Measurements from ENCODE around the gene FHAD1.
"Not testable (repeated sequence)": the region's sequence is repeated elsewhere in the genome, so short reads cannot be mapped to it uniquely, and the experiment has no call there.

The FHAD1 gene

DNA sequence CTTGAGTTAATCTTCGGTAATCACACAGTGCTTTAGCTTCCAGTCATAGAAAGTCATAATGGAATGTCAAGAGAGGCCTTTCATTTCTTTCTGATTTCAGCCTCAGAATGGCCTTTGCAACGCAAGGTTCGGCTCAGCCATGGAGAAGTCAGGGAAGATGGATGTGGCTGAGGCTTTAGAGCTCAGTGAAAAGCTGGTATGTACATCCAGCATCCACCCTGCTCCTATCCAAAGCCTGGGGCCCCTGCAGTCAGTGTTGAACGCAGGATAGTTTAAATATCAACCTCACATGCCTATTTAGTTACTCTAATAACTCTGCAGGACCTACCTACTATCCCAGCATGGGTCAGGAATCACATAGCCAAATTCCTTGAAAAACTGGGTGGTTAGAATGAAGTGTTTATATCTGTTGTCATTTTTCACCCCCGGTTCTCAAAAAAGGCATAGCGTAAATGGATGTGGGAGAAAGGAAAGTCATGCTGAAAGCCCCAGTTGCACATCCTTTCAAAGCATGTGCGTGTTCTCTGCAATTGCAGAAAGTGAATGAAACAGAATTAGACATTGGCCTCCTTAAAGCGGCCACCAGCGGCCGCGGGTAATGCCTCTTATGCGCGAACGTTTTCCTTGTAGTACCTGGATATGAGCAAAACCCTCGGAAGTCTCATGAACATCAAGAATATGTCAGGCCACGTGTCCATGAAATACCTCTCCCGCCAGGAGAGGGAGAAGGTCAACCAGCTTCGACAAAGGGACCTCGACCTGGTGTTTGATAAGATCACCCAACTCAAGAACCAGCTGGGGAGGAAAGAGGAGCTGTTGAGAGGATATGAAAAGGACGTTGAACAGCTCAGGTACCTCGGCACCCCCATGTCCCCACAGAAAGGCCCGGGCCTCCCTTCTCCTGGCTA lies 133.8 kb downstream of the FHAD1 start:
- DNase-seq: no peak

- no peak for DNase-seq
Measured at GRCh38 chr1:15381805-15382204, 134.8 kb downstream of the FHAD1 start.

- no peak for DNase-seq
Measured at GRCh38 chr1:15382601-15383518, 135.8 kb downstream of the FHAD1 start.

- no peak for DNase-seq
Measured at GRCh38 chr1:15383810-15384209, 136.8 kb downstream of the FHAD1 start.

DNA sequence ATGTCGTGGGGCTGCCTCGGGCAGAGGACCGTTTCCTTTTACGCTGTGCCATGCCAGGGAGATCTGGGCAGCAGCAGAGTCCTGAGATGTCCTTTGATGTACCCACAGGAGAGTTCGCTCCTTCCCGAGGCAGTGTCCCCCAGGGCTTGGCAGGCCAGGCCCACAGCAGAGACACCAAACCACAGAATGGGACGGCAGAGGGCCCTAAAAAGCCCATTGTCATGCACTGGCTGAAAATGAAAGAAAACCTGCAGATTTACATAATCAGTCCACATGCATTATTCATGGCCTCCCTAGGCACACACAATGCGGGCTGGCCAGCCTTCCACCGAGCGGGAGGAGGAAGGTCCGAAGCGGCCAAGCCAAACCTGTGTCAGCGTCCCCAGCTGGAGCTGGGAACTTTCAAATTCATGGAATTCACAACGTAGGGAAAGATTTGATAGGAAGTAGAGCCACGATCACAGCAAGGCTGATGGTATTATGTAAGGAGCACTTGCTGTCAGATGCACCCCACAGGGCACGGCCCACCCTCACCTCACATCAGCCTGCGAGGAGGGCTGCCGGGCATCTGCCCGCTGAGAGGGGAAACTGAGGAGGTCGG lies 137.4 kb downstream of the FHAD1 start:
- no peak for DNase-seq

- DNase-seq: no peak
Measured at GRCh38 chr1:15385420-15385819, 138.4 kb downstream of the FHAD1 start.

DNA sequence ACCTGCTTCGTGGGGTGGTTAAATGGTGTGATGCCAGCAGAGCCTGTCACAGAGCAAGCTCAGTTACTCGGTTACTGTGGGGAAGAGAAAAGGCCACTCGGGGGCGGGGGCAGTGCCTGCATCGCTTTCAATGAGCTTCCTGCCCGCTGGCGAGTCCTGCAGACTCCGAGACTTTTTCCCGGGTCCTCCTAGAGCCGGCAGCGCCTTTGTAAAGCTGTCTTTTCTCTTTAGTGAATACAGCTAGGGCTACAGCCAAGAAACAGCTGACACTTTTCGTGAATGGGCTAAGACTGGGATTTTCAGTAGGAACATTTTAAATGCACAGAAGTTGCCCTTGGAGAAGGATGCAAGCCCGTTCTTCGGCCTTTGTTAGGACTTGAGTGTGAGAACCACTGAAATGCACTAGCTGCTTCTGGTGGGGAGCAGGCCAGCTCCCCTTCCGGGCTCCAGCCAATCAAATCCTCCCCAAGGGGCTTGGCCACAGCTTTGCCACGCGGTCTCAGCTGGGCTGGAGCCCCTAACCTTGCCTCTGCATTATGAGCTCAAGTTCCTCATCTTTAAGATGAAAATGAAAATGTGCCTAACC lies 139.2 kb downstream of the FHAD1 start:
- no peak for DNase-seq

GRCh38 chr1:15388201-15388880 lies 141.3 kb downstream of the FHAD1 start:
- DNase-seq: no peak

- DNase-seq: not testable (repeated sequence)
Measured at GRCh38 chr1:15389828-15390227, 142.8 kb downstream of the FHAD1 start.

DNA sequence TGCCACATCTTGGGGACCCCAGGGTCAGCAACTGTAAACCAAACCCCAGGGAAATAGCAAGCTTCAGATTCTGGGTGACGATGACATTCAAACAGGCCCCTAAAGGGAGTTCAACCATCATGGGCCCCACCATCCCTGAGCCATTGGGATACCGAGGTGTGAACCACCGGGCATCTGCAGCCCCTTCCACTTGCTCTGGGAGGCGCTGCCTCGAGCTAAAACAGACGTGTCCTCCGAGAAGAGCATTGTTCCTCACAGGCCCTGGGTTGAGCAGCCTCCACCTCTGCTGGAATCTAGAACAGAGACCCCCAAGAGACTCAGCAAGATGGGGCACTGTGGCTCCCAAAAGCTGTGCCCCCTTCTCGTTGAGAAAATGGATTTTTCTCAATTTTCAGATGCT lies 143.6 kb downstream of the FHAD1 start:
- DNase-seq: no peak

DNA sequence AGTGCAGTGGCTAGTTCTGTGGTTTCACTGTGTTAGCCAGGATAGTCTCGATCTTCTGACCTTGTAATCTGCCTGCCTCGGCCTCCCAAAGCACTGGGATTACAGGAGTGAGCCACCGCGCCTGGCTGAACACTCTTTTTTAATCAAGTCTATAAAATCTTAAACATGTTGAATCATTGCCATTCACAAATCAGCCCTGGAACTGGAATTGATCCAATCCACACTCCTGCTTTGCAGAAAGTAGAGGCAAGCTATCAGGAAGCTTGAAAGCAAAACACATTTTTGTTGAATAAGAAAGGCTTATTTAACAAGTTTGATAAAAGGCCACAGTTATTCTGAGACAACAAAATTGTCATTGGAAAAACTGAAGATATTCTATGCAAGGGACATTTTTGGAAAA lies 144.3 kb downstream of the FHAD1 start:
- DNase-seq: no peak

DNA sequence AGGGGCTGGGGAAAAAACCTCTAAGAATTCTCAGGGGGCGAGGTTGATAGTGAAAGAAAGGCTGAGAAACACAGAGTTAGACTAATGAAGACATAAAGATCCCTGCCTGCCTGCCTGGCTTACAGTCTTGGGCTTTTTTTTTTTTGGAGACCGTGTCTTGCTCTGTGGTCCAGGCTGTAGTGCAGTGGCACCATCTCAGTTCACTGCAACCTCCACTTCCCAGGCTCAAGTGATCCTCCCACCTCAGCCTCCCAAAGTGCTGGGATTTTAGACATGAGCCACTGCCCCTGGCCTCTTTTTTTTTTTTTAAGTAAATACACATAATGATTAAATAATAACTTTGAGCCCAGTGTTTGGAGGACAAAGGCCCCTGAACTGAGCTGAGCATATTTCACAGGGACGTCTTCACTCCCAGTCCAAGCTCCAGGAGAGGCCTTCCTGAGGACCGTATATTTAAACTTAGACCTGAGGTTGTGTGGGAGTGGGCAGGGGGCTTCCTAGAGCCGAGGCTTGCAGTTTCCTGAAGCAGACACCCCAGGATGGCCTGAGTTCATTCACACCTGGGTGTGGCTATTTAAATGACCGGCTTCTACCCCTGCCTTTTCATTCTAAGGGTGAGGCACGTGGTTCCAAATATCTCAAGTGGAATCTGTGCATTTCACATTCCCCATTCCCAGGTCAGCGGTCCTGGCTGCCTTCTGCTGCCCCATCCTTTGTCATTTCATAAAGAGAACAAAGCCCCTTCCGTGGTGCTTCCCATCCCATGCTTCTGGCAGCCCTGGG lies 146.6 kb downstream of the FHAD1 start:
- no peak for DNase-seq

DNA sequence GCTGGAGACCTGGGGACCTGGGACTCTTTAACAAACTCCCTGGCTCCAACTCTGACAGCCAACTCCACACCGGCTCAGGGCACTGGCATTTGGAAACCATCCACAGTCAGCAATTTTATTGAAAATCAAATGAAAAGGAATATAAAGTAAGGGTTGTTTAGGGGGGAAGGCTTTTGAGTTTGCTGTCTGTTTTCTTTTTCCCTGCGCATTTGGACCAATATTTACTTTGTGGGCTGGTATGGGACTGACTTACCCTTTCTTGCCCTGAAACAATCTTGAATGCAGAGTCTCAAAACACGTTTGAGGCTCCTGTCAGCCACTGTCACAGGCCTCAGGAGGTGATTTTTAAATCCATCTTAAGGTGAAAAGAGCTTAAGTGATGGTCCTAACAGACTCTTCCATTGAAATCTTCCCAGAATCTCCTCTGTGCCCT lies 147.3 kb downstream of the FHAD1 start:
- no peak for DNase-seq

DNA sequence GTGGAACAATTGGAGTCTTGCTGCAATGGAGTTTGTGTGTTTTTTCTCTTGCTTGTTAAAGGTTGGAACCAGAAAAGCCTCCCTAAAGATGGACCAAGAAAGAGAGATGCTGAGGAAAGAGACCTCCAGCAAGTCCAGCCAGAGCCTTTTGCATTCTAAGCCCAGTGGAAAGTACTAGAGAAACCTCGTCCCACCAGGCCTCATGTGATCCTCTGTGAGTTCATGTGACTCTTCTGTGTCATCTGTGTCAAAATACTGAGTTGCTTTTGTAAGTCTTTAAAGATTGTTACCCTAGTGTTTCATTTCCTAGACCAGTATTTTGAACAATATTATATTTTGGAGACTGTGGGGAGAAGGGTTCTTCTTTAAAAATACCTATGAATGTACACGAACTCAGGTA lies 150.2 kb downstream of the FHAD1 start:
- DNase-seq: no peak

DNA sequence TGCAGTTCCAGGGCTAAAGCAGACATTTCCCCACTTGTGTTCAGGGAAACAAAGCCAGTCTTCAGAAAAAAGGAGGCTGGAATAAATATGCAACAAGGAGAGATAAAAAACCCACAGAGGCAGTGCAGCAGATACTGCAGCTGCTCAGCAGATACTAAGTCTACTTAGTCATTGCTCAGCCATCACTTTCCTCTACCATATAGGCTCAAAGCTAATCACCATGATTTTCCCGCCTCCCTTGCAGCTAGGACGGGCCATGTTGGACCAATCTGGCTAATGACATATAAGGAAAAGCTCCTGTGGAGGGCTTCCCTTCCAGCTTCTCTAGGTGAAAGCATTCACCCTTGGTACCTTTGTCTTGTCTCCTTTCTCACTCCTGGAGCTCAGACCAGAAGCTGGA lies 152.7 kb downstream of the FHAD1 start:
- DNase-seq: no peak

DNA sequence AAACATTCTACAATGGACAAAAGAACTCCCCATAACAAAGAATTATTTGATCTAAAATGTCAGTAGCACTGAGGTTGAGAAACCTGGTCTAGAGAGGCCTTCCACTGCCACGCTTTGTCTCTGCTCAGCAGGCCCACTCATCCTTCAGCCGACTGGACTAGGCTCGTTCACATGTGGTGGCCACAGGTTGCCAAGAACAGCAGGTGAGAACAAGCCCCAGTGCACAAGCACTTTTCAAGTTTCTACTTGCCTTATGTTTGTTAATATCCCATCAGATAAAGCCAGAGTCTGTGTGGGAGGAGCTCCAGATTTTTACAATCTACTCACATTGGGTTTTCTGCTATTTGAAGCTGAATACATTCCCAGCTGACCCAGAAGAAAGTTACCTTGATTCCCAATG lies 153.6 kb downstream of the FHAD1 start:
- no peak for DNase-seq

DNA sequence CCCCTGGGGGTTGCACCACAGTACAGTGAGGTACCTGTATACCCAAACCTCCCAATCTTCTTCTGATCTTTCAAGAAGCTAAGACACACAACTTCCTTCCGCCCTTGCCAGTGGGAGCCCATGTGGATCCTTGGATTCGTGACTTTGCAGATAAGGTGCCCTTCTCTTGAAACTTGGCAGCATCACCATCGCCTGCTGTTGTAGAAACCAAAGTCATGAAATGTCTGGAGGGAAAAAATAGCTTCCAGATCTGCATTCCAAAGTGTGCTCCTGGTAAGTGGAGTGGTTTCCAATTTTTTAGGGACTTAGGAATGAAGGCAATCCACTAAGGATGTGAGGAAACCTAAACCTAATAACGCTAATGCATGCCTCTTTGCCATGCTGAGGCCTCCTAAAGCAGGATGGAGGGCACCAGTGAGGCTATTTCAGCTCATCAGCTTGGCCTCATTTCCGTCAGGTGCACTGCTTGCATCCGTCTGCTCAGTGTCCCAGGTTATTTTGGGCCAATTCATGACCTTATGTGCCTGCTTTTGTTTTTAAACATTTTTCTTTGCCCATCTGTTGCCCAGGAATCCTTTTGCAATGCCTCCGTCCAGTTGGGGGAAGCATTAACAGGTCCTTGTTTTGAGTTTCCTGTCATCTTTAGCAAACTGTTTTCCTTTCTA lies 154.5 kb downstream of the FHAD1 start:
- DNase-seq: no peak

- no peak for DNase-seq
Measured at GRCh38 chr1:15402809-15403450, 155.9 kb downstream of the FHAD1 start.

- no peak for DNase-seq
Measured at GRCh38 chr1:15403962-15404580, 157.0 kb downstream of the FHAD1 start.

Measured in NCI-H446 (cell line).